ENCODE results near the gene COL9A3. TPM values are rescaled to one million over a fixed set of nuclear protein-coding genes. Genes with fewer than 3 reads are reported as not detected.

Gene COL9A3
- total RNA-seq, 1 donor from 2014 or later = 2.1 TPM

DNA sequence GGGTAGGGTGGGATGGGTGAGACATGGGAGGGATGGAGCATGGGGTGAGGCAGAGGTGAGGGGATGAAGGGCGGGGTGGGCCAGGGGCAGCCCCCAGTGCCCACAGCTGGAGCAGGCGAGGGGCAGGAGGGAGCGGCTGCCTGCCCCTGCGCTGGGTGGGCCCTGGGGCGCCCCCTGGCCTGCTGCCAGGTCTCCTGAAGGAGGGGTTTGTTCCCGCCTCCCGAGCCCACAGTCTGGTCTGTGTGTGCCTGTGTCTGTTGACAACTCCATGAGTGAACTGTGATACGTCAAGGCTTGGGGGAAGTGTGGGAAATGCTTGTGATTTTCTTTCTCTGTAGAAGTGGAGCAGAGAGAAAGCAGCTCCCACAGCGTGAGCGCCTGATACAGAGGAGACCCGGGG is 31.5 kb upstream of the COL9A3 start:
- H3K9me3 ChIP-seq (replicated peaks) = no peaks in the 10 kb centered on the region
- no peak for DNase-seq
- H3K27ac ChIP-seq (replicated peaks) = no peak overlapping the region
- TF ChIP-seq, protein P1, sequence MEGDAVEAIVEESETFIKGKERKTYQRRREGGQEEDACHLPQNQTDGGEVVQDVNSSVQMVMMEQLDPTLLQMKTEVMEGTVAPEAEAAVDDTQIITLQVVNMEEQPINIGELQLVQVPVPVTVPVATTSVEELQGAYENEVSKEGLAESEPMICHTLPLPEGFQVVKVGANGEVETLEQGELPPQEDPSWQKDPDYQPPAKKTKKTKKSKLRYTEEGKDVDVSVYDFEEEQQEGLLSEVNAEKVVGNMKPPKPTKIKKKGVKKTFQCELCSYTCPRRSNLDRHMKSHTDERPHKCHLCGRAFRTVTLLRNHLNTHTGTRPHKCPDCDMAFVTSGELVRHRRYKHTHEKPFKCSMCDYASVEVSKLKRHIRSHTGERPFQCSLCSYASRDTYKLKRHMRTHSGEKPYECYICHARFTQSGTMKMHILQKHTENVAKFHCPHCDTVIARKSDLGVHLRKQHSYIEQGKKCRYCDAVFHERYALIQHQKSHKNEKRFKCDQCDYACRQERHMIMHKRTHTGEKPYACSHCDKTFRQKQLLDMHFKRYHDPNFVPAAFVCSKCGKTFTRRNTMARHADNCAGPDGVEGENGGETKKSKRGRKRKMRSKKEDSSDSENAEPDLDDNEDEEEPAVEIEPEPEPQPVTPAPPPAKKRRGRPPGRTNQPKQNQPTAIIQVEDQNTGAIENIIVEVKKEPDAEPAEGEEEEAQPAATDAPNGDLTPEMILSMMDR (IDR thresholded peaks at IDR 0.05; ENCODE audit: borderline replicate concordance) = no peak
- H3K4me1 ChIP-seq = peaks cover 23% of the 10 kb centered on the region
- no peaks in the 10 kb centered on the region for H3K36me3 ChIP-seq
- H3K27me3 ChIP-seq (ENCODE audit: low read depth) = peaks cover 8% of the 10 kb centered on the region
- H3K4me3 ChIP-seq = no peak overlapping the region
- intact Hi-C loops (cut with micrococcal nuclease) = no loop called here

DNA sequence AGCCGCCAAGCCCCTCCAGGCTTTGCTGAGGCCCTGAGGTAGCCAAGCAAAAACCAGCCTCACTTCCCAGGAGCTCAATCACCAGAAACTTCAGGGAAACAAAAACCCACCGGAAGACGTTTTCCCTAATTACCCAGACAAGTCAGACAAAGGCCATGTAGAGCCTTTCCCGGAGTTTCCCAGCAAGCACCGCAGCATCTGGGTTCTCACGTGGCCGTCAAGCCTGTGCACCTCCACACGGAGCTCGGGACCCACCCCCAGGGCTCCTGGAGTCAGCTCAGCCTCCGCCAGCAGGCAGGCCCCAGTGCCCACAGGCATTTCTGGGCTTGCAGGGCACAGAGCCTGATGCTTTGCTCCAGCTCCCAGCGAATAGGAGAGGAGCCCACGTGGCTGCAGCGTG is 30.7 kb upstream of the COL9A3 start:
- Histone ChIP-seq H3K36me3 (no peaks in the 10 kb centered on the region), H3K27me3 (ENCODE audit: low read depth) (peaks cover 8% of the 10 kb centered on the region), H3K4me3 (no peak overlapping the region), H3K27ac (replicated peaks) (no peak overlapping the region), H3K9me3 (replicated peaks) (no peaks in the 10 kb centered on the region), H3K4me1 (peaks cover 25% of the 10 kb centered on the region)
- TF ChIP-seq, protein P1 (IDR thresholded peaks at IDR 0.05; ENCODE audit: borderline replicate concordance) = no peak
- intact Hi-C loops (cut with micrococcal nuclease) = no loop called here
- no peak for DNase-seq

DNA sequence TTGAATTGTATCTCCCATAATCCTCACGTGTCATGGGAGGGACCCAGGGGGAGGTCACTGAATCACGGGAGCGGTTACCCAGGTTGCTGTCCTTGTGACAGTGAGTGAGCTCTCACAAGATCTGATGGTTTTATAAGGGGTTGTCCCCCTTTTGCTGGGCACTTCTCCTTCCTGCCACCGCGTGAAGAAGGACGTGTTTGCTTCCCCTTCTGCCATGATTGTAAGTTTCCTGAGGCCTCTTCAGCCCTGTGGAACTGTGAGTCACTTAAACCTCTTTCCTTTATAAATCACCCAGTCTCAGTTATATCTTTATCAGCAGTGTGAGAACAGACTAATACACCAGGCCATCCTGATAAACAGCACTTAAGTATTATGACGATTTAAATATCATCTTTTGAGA is 29.5 kb upstream of the COL9A3 start:
- H3K4me3 ChIP-seq = no peak overlapping the region
- no peaks in the 10 kb centered on the region for H3K9me3 ChIP-seq (replicated peaks)
- peaks cover 8% of the 10 kb centered on the region for H3K27me3 ChIP-seq (ENCODE audit: low read depth)
- no peak for DNase-seq
- TF ChIP-seq, protein P1 (IDR thresholded peaks at IDR 0.05; ENCODE audit: borderline replicate concordance) = no peak
- no peak overlapping the region for H3K27ac ChIP-seq (replicated peaks)
- H3K4me1 ChIP-seq = peaks cover 29% of the 10 kb centered on the region
- no peaks in the 10 kb centered on the region for H3K36me3 ChIP-seq
- intact Hi-C loops (cut with micrococcal nuclease) = no loop called here

DNA sequence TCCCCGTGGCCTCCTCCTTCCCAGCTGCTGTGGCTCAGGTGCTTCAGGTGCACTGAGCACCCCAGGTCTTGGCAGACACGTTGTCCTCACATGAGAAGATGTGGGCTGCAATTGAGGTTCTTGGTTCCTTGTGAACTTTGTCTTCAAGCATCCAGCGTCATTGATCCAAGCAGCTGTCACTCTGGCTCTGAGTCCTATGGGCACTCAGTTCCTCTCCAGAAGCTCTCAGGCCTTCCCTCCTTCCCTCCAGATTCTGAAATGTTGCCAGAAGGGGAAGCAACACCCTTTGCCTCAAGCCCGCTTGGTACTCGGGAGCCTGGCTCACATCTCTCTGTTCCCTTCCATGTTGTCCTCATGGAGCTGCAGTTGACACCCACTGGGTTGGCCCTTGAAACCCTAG is 29.0 kb upstream of the COL9A3 start:
- Histone ChIP-seq H3K27ac (replicated peaks) (no peak overlapping the region), H3K4me1 (peaks cover 24% of the 10 kb centered on the region), H3K4me3 (no peak overlapping the region), H3K27me3 (ENCODE audit: low read depth) (peaks cover 8% of the 10 kb centered on the region), H3K36me3 (no peaks in the 10 kb centered on the region), H3K9me3 (replicated peaks) (no peaks in the 10 kb centered on the region)
- intact Hi-C loops (cut with micrococcal nuclease) = no loop called here
- TF ChIP-seq, protein P1 (IDR thresholded peaks at IDR 0.05; ENCODE audit: borderline replicate concordance) = no peak
- DNase-seq = no peak

DNA sequence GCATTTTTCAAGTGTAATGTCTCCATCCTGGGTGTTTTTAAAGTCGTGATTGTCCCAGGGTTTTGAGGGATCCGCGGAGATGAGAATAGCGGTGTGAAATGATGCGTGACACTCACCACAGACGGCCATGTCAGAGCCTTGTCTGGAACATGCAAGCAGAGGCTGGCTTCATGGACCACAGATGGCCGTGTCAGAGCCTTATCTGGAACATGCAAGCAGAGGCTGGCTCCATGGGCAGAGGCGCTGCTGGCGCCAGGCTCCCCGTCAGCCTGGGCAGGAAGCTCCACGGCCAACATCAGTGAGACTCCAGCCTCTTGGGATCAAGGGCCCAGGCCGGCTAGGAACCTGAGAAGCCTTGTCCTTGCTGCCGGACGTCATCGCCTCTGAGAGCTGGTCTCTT is 28.2 kb upstream of the COL9A3 start:
- H3K36me3 ChIP-seq = no peaks in the 10 kb centered on the region
- TF ChIP-seq, protein P1 (IDR thresholded peaks at IDR 0.05; ENCODE audit: borderline replicate concordance) = no peak
- peaks cover 8% of the 10 kb centered on the region for H3K27me3 ChIP-seq (ENCODE audit: low read depth)
- intact Hi-C loops (cut with micrococcal nuclease) = no loop called here
- H3K27ac ChIP-seq (replicated peaks) = no peak overlapping the region
- DNase-seq = no peak
- no peak overlapping the region for H3K4me3 ChIP-seq
- H3K4me1 ChIP-seq = peaks cover 22% of the 10 kb centered on the region
- no peaks in the 10 kb centered on the region for H3K9me3 ChIP-seq (replicated peaks)

DNA sequence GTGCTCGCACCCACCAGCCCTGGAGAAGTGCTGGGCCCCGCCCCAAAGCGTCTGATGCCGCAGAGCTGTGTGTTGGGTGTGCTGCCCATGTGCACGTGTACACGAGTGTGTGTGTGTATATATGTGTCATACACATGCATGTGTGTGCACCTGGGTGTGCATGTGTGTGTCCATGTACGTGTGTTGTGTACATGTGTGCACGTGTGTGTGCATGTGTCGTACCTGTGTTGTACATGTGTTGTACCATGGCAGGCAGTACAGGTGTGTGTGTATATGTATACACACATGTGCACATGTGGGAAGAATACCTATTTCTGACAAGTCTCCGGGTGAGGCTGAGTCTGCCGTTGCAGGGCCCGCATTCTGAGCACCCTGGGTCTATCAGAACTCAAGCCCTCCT is 26.8 kb upstream of the COL9A3 start:
- no peak overlapping the region for H3K27ac ChIP-seq (replicated peaks)
- no peak overlapping the region for H3K4me3 ChIP-seq
- peaks cover 8% of the 10 kb centered on the region for H3K27me3 ChIP-seq (ENCODE audit: low read depth)
- no peaks in the 10 kb centered on the region for H3K9me3 ChIP-seq (replicated peaks)
- TF ChIP-seq, protein P1 (IDR thresholded peaks at IDR 0.05; ENCODE audit: borderline replicate concordance) = no peak
- H3K4me1 ChIP-seq = peaks cover 26% of the 10 kb centered on the region
- H3K36me3 ChIP-seq = no peaks in the 10 kb centered on the region
- DNase-seq = no peak
- intact Hi-C loops (cut with micrococcal nuclease) = loop anchor here (5.0 to 10.0 kb wide), 2 partner anchors 123 to 285 kb away; no protein-coding TSS in a partner anchor

Measured in left ventricle myocardium inferior (tissue), 1 donor.